WERI-Rb-1 (cell line): ENCODE measurements around the gene KIAA1217.
A peak's percentile ranks its signal among the peaks of the same experiment; 100 is the strongest.
"Not testable (repeated sequence)": the region's sequence is repeated elsewhere in the genome, so short reads cannot be mapped to it uniquely, and the experiment has no call there.

Experiments
- DNase-seq: peaks from one replicate; pipeline ENCODE4 v3.0.0-alpha.2; 2020
- H3K27ac ChIP-seq: fragments of 250-450 bp; sonication (Bioruptor Pico); 2 replicates; pipeline ENCODE4 v1.5.1; 2020; ENCODE audit warnings: mild to moderate bottlenecking, moderate library complexity
- H3K27me3 ChIP-seq: fragments of 250-450 bp; sonication (Bioruptor Pico); 2 replicates; pipeline ENCODE4 v1.5.1; 2021; ENCODE audit warnings: mild to moderate bottlenecking, low read depth, moderate library complexity; ENCODE audit not compliant: insufficient read depth, severe bottlenecking
- H3K36me3 ChIP-seq: fragments of 250-450 bp; sonication (Bioruptor Pico); 2 replicates; pipeline ENCODE4 v1.5.1; 2020; ENCODE audit warnings: mild to moderate bottlenecking, moderate library complexity
- H3K4me3 ChIP-seq: 2 replicates; pipeline ENCODE4 v1.5.1; 2011; ENCODE audit warnings: low read depth, mild to moderate bottlenecking, control low read depth, low read length
- H3K9me3 ChIP-seq: fragments of 250-450 bp; sonication (Bioruptor Pico); 2 replicates; pipeline ENCODE4 v1.5.1; 2021; ENCODE audit warnings: mild to moderate bottlenecking, moderate library complexity; ENCODE audit not compliant: severe bottlenecking
- CTCF ChIP-seq: IDR thresholded peaks from 2 replicates; pipeline ENCODE4 v1.5.1; 2011; ENCODE audit warnings: low read depth, mild to moderate bottlenecking, control low read depth, inconsistent platforms, low read length

The KIAA1217 gene

GRCh38 chr10:24331457-24331856 is 122.5 kb downstream of the KIAA1217 start:
- H3K9me3 ChIP-seq, result peaks cover 6% of the 10 kb centered on the region
- no peak overlapping the region for H3K27ac ChIP-seq
- H3K4me3 ChIP-seq, result no peak overlapping the region
- no peaks in the 10 kb centered on the region for H3K36me3 ChIP-seq
- TF ChIP-seq CTCF, result no peak
- H3K27me3 ChIP-seq, result no peaks in the 10 kb centered on the region
- no peak for DNase-seq

- Histone ChIP-seq H3K27ac (peak overlapping the region; percentile 16; the same call in 1 of the 2 replicates), H3K4me3 (no peak overlapping the region), H3K27me3 (no peaks in the 10 kb centered on the region), H3K9me3 (no peaks in the 10 kb centered on the region), H3K36me3 (no peaks in the 10 kb centered on the region)
- no peak for TF ChIP-seq CTCF
- no peak for DNase-seq
Measured at GRCh38 chr10:24333736-24334135, 124.8 kb downstream of the KIAA1217 start.

GRCh38 chr10:24334279-24334939 is 125.5 kb downstream of the KIAA1217 start:
- DNase-seq, result no peak
- no peak overlapping the region for H3K4me3 ChIP-seq
- H3K27ac ChIP-seq, result no peak overlapping the region
- no peaks in the 10 kb centered on the region for H3K27me3 ChIP-seq
- TF ChIP-seq CTCF, result no peak
- H3K9me3 ChIP-seq, result no peaks in the 10 kb centered on the region
- no peaks in the 10 kb centered on the region for H3K36me3 ChIP-seq

- not testable (repeated sequence) for H3K4me3 ChIP-seq, H3K9me3 ChIP-seq, H3K27me3 ChIP-seq, H3K36me3 ChIP-seq, DNase-seq
- peak overlapping the region; percentile 41 for H3K27ac ChIP-seq
Measured at GRCh38 chr10:24337723-24338122, 128.8 kb downstream of the KIAA1217 start.

GRCh38 chr10:24339387-24339786 is 130.4 kb downstream of the KIAA1217 start:
- no peaks in the 10 kb centered on the region for H3K27me3 ChIP-seq
- no peak overlapping the region for H3K27ac ChIP-seq
- no peak for DNase-seq
- H3K9me3 ChIP-seq, result no peaks in the 10 kb centered on the region
- TF ChIP-seq CTCF, result no peak
- H3K4me3 ChIP-seq, result no peak overlapping the region
- H3K36me3 ChIP-seq, result no peaks in the 10 kb centered on the region

- H3K36me3 ChIP-seq, result no peaks in the 10 kb centered on the region
- DNase-seq, result no peak
- no peak overlapping the region for H3K27ac ChIP-seq
Measured at GRCh38 chr10:24340446-24340845, 131.5 kb downstream of the KIAA1217 start.

More at GRCh38 chr10:24340446-24340845, 131.5 kb downstream of the KIAA1217 start:
- no peaks in the 10 kb centered on the region for H3K9me3 ChIP-seq
- H3K4me3 ChIP-seq, result no peak overlapping the region
- no peak for TF ChIP-seq CTCF
- no peaks in the 10 kb centered on the region for H3K27me3 ChIP-seq
